SW 1271 (cell line): ENCODE results near the gene SEC16A.

ENCODE experiments used
- DNase-seq, 2 experiments: peaks; one replicate each; lab custom pipeline; 2025; lab: John Stamatoyannopoulos, UW

SEC16A gene, protein sequence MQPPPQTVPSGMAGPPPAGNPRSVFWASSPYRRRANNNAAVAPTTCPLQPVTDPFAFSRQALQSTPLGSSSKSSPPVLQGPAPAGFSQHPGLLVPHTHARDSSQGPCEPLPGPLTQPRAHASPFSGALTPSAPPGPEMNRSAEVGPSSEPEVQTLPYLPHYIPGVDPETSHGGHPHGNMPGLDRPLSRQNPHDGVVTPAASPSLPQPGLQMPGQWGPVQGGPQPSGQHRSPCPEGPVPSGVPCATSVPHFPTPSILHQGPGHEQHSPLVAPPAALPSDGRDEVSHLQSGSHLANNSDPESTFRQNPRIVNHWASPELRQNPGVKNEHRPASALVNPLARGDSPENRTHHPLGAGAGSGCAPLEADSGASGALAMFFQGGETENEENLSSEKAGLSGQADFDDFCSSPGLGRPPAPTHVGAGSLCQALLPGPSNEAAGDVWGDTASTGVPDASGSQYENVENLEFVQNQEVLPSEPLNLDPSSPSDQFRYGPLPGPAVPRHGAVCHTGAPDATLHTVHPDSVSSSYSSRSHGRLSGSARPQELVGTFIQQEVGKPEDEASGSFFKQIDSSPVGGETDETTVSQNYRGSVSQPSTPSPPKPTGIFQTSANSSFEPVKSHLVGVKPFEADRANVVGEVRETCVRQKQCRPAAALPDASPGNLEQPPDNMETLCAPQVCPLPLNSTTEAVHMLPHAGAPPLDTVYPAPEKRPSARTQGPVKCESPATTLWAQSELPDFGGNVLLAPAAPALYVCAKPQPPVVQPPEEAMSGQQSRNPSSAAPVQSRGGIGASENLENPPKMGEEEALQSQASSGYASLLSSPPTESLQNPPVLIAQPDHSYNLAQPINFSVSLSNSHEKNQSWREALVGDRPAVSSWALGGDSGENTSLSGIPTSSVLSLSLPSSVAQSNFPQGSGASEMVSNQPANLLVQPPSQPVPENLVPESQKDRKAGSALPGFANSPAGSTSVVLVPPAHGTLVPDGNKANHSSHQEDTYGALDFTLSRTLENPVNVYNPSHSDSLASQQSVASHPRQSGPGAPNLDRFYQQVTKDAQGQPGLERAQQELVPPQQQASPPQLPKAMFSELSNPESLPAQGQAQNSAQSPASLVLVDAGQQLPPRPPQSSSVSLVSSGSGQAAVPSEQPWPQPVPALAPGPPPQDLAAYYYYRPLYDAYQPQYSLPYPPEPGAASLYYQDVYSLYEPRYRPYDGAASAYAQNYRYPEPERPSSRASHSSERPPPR (N-terminal part only)

GRCh38 chr9:136482793-136483588 lies at the start of gene SEC16A:
Gene SEC16A, minus strand, starts transcription at chr9:136483040. Its CDS starts 5,425 bp downstream, at chr9:136477615.
- peak; percentile 87 to 99 for DNase-seq

DNA sequence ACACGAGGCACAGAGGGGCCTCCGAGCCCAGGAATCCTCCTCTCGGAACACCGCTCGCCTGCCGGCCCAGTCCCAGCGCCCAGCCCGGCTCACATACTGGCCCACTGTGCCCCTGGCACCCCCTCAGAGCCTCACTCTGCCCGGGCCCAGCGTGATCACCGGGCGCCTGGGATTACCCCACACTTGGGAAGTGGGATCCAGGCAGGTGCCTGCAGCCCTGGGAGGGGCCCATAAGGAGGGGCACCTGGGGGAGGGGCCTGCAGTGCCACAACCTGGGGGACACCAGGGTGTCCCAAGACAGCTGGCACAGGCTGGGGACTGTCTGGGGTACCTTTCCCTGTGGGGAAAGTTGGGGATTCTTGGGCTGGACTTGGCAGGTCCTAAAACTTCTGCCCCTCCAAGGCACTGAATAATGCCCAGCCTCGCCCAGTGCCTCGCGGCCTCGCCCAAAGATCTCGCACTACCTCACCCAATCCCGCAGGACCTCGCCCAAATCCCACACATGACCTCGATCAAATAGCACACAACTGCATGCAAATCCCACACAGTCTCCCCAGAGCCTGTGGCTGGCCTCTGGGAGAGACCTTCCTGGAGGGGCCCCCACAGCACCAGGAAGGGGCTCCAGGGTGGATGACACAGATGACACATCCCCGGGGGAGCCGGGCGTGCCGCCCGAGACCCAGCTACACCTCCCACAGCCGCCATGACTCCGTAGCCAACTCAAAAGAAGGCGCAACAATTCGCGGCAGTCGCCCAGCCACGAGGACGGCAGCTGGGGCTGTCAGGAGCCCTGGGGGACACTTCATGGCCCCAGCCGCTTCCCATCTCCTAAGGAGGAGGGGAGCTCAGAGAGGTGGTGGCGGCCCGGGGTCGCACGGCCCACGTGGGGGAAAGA lies 49.3 kb upstream of the SEC16A start:
- no peak for DNase-seq

DNA sequence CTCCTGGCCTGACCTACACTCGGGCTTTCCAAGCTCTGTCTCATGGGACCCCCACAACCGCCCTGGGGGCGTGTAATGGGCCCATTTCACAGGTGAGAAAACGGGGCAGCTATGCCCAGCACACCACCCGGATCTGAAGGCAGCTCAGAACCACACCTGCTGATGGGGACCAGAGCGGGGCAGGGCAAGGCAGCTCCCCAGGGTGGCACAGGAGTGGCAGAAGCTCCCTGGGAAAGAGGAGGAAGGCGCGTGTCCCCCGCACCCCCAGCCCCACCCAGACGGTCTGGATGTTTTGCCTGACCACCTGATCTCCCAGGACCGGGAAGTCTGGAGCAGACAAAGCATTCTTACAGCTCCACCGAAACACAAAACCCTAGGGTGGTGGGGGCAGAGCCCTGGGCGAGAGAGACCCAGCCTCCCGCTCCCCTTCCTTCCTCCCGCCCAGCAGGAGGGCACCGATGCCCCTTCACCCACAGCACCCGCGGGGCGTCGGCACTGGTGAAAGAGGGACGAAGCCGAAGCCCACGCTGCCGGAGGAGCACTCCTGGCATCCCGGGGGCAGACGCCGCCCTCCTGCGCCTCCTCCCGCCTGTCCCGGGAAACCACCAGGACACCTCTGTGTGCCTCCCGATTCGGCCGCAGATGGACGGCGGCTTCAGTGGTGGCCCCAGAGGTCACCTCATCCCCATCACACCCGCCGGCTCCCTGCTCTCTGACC lies 48.5 kb upstream of the SEC16A start:
- DNase-seq, result no peak

DNA sequence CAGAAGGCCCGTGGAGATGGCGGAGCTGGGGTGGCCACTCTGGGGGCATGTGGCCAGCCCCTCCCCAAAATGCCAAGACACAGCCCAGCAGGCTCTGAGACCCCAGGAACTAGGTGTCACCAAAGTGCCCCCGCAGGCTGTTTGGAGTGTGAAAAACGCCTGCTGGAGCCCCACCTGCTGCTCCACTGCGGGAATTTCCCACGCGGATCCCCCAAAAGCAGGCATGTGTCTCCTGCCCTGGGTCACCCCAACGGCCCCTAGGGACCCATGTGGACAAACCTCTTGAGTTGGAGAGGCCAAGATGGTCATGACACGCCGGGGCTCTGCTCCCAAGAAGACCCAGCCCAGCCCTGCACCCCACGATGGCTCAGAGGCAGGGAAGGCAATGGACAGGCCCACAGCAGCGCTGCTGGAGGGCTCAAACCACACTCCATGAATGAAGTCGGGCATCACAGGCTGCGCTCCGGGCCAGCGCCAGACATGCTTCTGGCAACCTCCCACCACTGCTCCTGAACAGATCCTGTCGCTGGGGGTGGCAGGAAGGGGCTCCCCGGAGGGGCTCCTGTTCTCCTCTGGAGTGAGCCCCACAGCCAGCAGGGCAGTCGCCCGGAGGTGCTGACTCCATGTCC lies 47.7 kb upstream of the SEC16A start:
- no peak for DNase-seq

- no peak for DNase-seq
Measured at GRCh38 chr9:136529516-136530460, 46.9 kb upstream of the SEC16A start.

DNA sequence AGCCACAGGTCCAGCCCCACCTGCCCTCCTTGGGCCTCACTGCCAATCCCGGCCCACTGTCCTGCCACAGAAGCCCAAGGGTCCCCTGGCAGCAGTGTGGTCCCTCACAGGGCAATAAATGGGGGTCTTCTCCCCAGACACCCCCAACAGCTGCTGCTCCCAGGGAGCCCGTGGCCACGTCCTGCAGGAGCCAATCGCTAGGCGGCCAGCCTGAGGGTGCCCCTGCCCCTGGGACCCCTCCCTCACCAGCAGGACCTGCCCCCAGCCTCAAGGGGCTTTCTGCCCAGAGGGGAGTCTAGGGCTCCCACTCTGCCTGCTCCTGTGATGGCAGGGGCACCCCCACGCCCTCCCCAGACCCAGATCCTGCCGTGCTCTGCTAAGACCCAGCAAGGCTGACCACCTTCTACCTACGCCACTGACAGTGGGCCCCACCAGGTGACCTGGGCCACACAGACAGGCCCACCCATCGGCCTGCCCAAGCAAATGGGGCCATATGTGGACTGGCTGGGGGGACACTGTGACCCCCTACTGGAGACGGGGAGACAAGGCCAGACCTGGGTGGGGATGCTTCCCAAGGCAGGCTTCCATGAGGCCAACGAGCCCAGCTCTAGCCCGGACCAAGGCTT lies 46.0 kb upstream of the SEC16A start:
- no peak for DNase-seq

DNA sequence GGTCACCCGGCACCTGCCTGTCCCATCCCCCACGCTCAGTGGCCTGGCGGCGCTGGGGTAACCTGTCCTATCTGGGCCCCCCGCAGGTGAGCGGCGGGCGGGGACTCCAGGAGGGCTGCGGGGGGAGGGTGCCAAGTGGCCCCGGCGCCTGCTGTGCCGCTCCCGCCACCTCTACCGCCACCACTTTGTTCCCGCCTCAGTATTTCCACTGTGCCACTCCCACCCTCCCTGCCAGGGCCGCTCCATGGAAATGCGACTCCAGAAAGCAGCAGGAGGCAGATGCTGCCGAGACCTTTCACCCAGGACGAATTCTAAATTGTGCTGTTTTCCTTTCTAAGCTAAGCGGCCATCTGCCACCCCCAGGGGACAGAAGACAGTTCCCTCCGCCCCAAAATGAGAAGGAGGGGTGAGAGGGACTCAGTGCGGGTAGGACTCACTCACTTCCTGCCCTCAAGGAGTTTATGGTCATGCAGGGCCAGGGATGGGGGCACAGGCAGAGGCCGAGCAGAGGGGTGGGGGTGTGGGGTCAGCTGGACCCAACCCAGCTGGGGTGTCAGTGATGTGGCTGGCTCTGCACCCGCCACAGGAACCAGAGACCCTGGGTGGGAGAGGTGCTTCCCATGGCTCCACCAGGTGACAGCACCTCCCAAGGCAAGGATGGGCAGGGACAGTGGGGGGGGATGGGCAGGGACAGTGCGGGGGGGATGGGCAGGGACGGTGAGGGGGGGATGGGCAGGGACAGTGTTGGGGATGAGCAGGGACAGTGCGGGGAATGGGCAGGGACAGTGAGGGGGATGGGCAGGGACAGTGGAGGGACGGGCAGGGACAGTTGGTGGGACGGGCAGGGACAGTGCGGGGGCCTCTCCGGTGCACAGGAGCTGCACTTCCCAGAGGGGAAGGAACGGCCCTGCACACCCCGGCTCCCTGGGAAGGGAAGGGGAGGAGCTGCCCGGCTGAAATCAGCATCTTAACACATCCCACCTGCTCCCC lies 45.2 kb upstream of the SEC16A start:
- peak in 1 of 2 experiments; percentile 25 for DNase-seq

DNA sequence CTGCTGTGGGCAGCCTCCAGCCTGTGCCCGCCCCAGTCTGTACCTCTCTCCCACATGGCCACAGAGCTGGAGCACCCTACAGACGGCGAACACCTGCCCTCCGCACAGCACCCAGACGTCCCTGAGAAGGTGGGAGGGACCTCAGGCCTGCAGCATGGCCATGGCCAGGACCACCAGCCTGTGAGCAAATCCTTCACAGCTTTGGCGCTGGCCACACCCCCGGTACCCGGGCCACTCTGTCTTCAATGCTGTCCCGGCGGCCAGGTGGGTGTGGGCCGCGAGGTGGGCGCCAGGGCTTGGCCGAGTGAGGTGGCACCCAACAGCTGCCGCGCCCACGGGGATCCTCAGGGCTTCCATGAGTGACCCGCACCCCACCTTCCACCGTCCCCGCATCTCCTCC lies 44.3 kb upstream of the SEC16A start:
- DNase-seq, result no peak

GRCh38 chr9:136526625-136527066 lies 43.8 kb upstream of the SEC16A start:
- no peak for DNase-seq

- no peak for DNase-seq
Measured at GRCh38 chr9:136525841-136526499, 43.1 kb upstream of the SEC16A start.

DNA sequence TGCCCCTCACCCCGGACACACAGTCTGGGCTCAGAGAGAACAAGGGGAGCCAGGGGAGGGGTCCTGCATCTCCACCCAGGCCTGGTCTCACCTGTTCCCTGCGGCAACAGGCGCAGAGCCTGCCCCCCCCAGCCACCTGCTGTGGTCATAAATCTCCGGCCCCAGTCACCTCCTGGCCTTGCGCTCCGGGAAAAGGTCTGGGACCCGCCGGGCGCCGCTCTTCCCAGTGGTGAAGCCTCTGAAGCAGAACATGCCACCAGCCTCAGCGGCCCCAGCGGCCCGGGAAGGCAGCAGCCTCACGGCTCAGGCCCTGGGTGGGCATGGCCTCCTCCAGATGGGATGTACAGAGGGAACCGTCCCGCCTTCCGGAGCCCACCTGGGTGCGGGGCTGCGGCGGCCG lies 42.4 kb upstream of the SEC16A start:
- no peak for DNase-seq

- DNase-seq, result no peak
Measured at GRCh38 chr9:136522314-136523237, 39.7 kb upstream of the SEC16A start.

GRCh38 chr9:136521537-136521936 lies 38.7 kb upstream of the SEC16A start:
- DNase-seq, result no peak

DNA sequence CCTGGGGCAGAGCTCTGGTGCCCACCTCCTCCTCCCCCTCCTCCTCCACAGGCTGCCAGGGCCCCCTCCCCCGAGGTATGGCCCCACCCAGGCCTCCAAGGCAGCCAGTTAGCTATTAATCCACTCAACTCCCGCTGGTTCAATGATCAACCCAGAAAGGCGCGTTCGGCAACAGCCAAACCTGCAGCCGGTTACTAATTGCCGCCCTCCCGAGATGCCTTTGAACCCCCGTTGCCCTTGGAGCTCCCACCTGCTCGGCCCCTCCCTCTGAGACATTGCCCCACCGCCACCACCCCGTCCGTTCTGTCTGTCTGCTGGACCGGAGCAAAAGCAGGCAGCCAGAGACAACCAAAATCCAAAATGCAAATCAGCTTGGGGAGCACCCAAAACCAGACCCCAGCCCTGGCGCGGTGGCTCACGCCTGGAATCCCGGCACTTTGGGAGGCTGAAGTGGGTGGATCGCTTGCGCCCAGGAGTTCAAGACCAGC lies 37.3 kb upstream of the SEC16A start:
- DNase-seq, result no peak
